A673 (cell line): ENCODE data around the gene IL10RB.

Source experiments
- EZH2 ChIP-seq: fragments of 200-600 bp; sonication (generic); IDR thresholded peaks from 2 replicates; pipeline ENCODE4 v1.6.1; 2017; ENCODE audit warnings: borderline replicate concordance, low read depth, mild to moderate bottlenecking, mixed read lengths, antibody characterized with exemption, low read length; ENCODE audit not compliant: poor library complexity, severe bottlenecking
- TF ChIP-seq, protein P1 (sequence below): fragments of 300-800, 200-600 bp; sonication (generic); conservative IDR thresholded peaks from 2 replicates; pipeline ENCODE4 v1.5.1; 2017; ENCODE audit warnings: low read depth, mild to moderate bottlenecking, antibody characterized with exemption, low read length, moderate library complexity, mixed read lengths

DNA sequence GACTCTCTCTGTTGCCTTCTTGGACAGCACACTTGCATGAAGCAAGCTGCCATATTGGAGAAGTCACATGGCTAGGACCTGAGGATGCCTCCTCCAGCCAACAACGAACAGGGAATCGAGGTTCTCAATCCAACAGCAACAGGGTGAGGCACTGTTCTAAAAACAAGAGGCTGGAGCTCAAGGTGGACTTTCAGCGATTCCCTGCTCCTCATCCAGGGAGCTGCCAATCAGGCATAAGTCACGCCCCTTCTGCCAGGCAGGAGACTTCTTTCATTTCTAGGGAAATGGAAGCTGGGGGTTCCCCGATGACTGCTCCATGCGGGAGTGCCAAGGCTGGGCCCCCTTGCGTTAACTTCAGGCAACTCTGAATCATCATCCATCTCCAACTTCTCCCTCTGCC, 35.9 kb downstream of the IL10RB start:
- TF ChIP-seq, protein P1, sequence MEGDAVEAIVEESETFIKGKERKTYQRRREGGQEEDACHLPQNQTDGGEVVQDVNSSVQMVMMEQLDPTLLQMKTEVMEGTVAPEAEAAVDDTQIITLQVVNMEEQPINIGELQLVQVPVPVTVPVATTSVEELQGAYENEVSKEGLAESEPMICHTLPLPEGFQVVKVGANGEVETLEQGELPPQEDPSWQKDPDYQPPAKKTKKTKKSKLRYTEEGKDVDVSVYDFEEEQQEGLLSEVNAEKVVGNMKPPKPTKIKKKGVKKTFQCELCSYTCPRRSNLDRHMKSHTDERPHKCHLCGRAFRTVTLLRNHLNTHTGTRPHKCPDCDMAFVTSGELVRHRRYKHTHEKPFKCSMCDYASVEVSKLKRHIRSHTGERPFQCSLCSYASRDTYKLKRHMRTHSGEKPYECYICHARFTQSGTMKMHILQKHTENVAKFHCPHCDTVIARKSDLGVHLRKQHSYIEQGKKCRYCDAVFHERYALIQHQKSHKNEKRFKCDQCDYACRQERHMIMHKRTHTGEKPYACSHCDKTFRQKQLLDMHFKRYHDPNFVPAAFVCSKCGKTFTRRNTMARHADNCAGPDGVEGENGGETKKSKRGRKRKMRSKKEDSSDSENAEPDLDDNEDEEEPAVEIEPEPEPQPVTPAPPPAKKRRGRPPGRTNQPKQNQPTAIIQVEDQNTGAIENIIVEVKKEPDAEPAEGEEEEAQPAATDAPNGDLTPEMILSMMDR: no peak
- no peak for TF ChIP-seq EZH2
